HCT116 (cell line): ENCODE measurements around the gene DPP4. TPM values are rescaled to one million over a fixed set of nuclear protein-coding genes. Genes with fewer than 3 reads are reported as not detected.

ENCODE experiments used
- ATAC-seq: fragments of 200-7000 bp; cut with Tn5 transposase; 2 replicates; pipeline ENCODE4 v1.9.1; 2020; ENCODE audit warnings: mild to moderate bottlenecking, moderate library complexity
- BruUV-seq: library from RNA; stranded (reverse); fragments of 400-500 nt; replicated peaks from 2 replicates; lab custom pipeline; 2021; lab: Mats Ljungman, UMichigan
- CTCF ChIA-PET: fragments of 300-600 bp; sonication (Branson Sonifier 250); formaldehyde crosslinking; loops from one replicate; lab custom pipeline; 2021; ENCODE audit warnings: antibody characterized with exemption; lab: Charles Lee
- POLR2A ChIA-PET: fragments of 300-600, 350-600 bp; sonication (Branson Sonifier 250); formaldehyde crosslinking; loops from one replicate; lab custom pipeline; 2021; ENCODE audit warnings: antibody characterized with exemption; lab: Charles Lee
- RAD21 ChIA-PET, 2 experiments: fragments of 300-600 bp; sonication (Branson Sonifier 250); formaldehyde crosslinking; loops; one replicate each; lab custom pipeline; 2023; ENCODE audit warnings: low total read pairs in 2 of 2; ENCODE audit not compliant: uncharacterized antibody in 2 of 2, unreplicated experiment in 2 of 2, low non-redundant PET in 1 of 2; lab: Charles Lee
- DNase-seq: peaks from one replicate; pipeline ENCODE4 v3.0.0-alpha.2; 2010; ENCODE audit warnings: low read depth, low spot score
- H2AFZ ChIP-seq: fragments of 200-600 bp; shearing (Covaris generic), sonication (generic); 2 replicates; pipeline ENCODE4 v1.6.1; 2017; ENCODE audit warnings: low read depth, mixed run types, mixed read lengths, antibody characterized with exemption, low read length; ENCODE audit not compliant: poor library complexity, severe bottlenecking
- H3K27ac ChIP-seq: 2 replicates; pipeline ENCODE4 v1.5.1; 2012; ENCODE audit warnings: low read depth, low read length
- H3K27me3 ChIP-seq: fragments of 200-600 bp; sonication (generic); 2 replicates; pipeline ENCODE4 v1.6.1; 2016; ENCODE audit warnings: mixed run types, low read length, mixed read lengths; ENCODE audit not compliant: insufficient read depth
- H3K36me3 ChIP-seq, 2 experiments: fragments of 200-500 bp in 1 of 2; fragments of 200-600 bp in 1 of 2; sonication (Bioruptor generic) in 1 of 2; sonication (generic) in 1 of 2; 2 replicates each; pipeline versions ENCODE4 v1.5.1 to v1.6.1; 2014 to 2016; ENCODE audit warnings: low read length in 2 of 2, inconsistent platforms in 1 of 2, mixed read lengths in 1 of 2, mixed run types in 1 of 2; ENCODE audit not compliant: insufficient read depth in 2 of 2, control insufficient read depth in 1 of 2
- H3K4me1 ChIP-seq, 2 experiments: fragments of 200-600 bp in 1 of 2; sonication (generic) in 1 of 2; 2 replicates each; pipeline versions ENCODE4 v1.5.1 to v1.6.1; 2012 to 2017; ENCODE audit warnings: low read length in 2 of 2, inconsistent platforms in 1 of 2, mild to moderate bottlenecking in 1 of 2, mixed read lengths in 1 of 2, mixed run types in 1 of 2, moderate library complexity in 1 of 2; ENCODE audit not compliant: insufficient read depth in 2 of 2, control insufficient read depth in 1 of 2
- H3K4me2 ChIP-seq: fragments of 200-600 bp; sonication (generic); 2 replicates; pipeline ENCODE4 v1.6.1; 2017; ENCODE audit warnings: mixed run types, low read length, mixed read lengths
- H3K4me3 ChIP-seq, 2 experiments: fragments of 200-600 bp in 1 of 2; sonication (generic) in 1 of 2; replicated peaks in 1 of 2; 2 replicates each; pipeline ENCODE4 v1.5.1; 2011 to 2016; ENCODE audit warnings: low read length in 2 of 2, control low read depth in 1 of 2, low read depth in 1 of 2, mild to moderate bottlenecking in 1 of 2, mixed read lengths in 1 of 2, mixed run types in 1 of 2
- H3K79me2 ChIP-seq: fragments of 200-600 bp; sonication (generic); 2 replicates; pipeline ENCODE4 v1.6.1; 2017; ENCODE audit warnings: mild to moderate bottlenecking, mixed run types, low read length, moderate library complexity, mixed read lengths; ENCODE audit not compliant: insufficient read depth
- H3K9ac ChIP-seq: fragments of 200-600 bp; sonication (generic); 2 replicates; pipeline ENCODE4 v1.6.1; 2016; ENCODE audit warnings: low read length, mixed read lengths
- H3K9me2 ChIP-seq: fragments of 200-600 bp; sonication (generic), shearing (Covaris generic); 2 replicates; pipeline ENCODE4 v1.6.1; 2017; ENCODE audit warnings: mixed run types, mild to moderate bottlenecking, moderate library complexity; ENCODE audit not compliant: insufficient read depth
- H3K9me3 ChIP-seq, 2 experiments: fragments of 200-500 bp in 1 of 2; fragments of 200-600 bp in 1 of 2; sonication (Bioruptor generic) in 1 of 2; sonication (generic) in 1 of 2; 2 replicates each; pipeline ENCODE4 v1.6.1; 2014 to 2017; ENCODE audit warnings: low read length in 2 of 2, mixed read lengths in 2 of 2, inconsistent platforms in 1 of 2, low read depth in 1 of 2, mild to moderate bottlenecking in 1 of 2, mixed run types in 1 of 2, moderate library complexity in 1 of 2; ENCODE audit not compliant: control insufficient read depth in 1 of 2, insufficient read depth in 1 of 2
- H4K20me1 ChIP-seq: fragments of 200-600 bp; sonication (generic), shearing (Covaris generic); 2 replicates; pipeline ENCODE4 v1.6.1; 2017; ENCODE audit warnings: mixed run types, mild to moderate bottlenecking, moderate library complexity; ENCODE audit not compliant: insufficient read depth
- CEBPB ChIP-seq: IDR thresholded peaks from 2 replicates; pipeline ENCODE4 v1.6.1; 2012; ENCODE audit warnings: low read depth
- ELF1 ChIP-seq: IDR thresholded peaks from 2 replicates; pipeline ENCODE4 v1.6.1; 2012; ENCODE audit warnings: low read depth, borderline replicate concordance
- EZH2 ChIP-seq: fragments of 200-600 bp; sonication (generic); IDR thresholded peaks from 2 replicates; pipeline ENCODE4 v1.6.1; 2017; ENCODE audit warnings: antibody characterized with exemption, mixed run types
- JUND ChIP-seq: IDR thresholded peaks from 2 replicates; pipeline ENCODE4 v1.6.1; 2012
- POLR2A ChIP-seq: IDR thresholded peaks from 2 replicates; pipeline ENCODE4 v1.7.0; 2011; ENCODE audit warnings: borderline replicate concordance; ENCODE audit not compliant: insufficient read depth, insufficient read length; ENCODE audit errors: extremely low read depth
- POLR2AphosphoS5 ChIP-seq: IDR thresholded peaks from 2 replicates; pipeline ENCODE4 v1.6.1; 2011; ENCODE audit warnings: mild to moderate bottlenecking, low read depth, low read length, moderate library complexity
- RAD21 ChIP-seq: IDR thresholded peaks from 2 replicates; pipeline ENCODE4 v1.6.1; 2012; ENCODE audit warnings: low read depth, mild to moderate bottlenecking
- SP1 ChIP-seq: IDR thresholded peaks from 2 replicates; pipeline ENCODE4 v1.6.1; 2012; ENCODE audit warnings: low read depth
- SRF ChIP-seq: IDR thresholded peaks from 2 replicates; pipeline ENCODE4 v1.6.1; 2012; ENCODE audit warnings: low read depth
- TCF7L2 ChIP-seq: IDR thresholded peaks from 2 replicates; pipeline ENCODE4 v1.7.0; 2011; ENCODE audit warnings: borderline replicate concordance, inconsistent platforms; ENCODE audit not compliant: insufficient read depth, insufficient read length; ENCODE audit errors: extremely low read depth
- YY1 ChIP-seq: IDR thresholded peaks from 2 replicates; pipeline ENCODE4 v1.6.1; 2011; ENCODE audit warnings: low read length, low read depth, moderate library complexity, mild to moderate bottlenecking; ENCODE audit not compliant: insufficient replicate concordance; ENCODE audit errors: extremely low read depth
- ZFX ChIP-seq: fragments of 450-650 bp; IDR thresholded peaks from 2 replicates; pipeline ENCODE4 v1.6.1; 2017
- ZNF274 ChIP-seq: fragments of 200-500 bp; sonication (Bioruptor generic); IDR thresholded peaks from 2 replicates; pipeline ENCODE4 v1.6.1; 2014; ENCODE audit warnings: mild to moderate bottlenecking, low read depth, low read length, inconsistent platforms
- intact Hi-C: fragments of 100-400 bp; cut with micrococcal nuclease; formaldehyde crosslinking; loops from 2 replicates; pipeline ENCODE4 v1.10.0; 2022
- total RNA-seq: library from RNA; stranded (reverse); gene quantifications from one replicate; pipeline ENCODE4 v1.2.1, GENCODE V29; 2021; ENCODE audit not compliant: unreplicated experiment
- TF ChIP-seq, protein P1 (sequence below): IDR thresholded peaks from 2 replicates; pipeline ENCODE4 v1.6.1; 2012
- TF ChIP-seq, protein P2 (sequence below): IDR thresholded peaks from 2 replicates; pipeline ENCODE4 v1.6.1; 2012
- TF ChIP-seq, protein P3 (sequence below): IDR thresholded peaks from 2 replicates; pipeline ENCODE4 v1.6.1; 2011; ENCODE audit warnings: mild to moderate bottlenecking, low read length, moderate library complexity; ENCODE audit not compliant: insufficient replicate concordance; ENCODE audit errors: extremely low read depth
- TF ChIP-seq, protein P4 (sequence below): IDR thresholded peaks from 2 replicates; pipeline ENCODE4 v1.6.1; 2012; ENCODE audit warnings: low read depth

DPP4 gene
- total RNA-seq, 1 experiment from 2014 or later = 3.6 TPM

DNA sequence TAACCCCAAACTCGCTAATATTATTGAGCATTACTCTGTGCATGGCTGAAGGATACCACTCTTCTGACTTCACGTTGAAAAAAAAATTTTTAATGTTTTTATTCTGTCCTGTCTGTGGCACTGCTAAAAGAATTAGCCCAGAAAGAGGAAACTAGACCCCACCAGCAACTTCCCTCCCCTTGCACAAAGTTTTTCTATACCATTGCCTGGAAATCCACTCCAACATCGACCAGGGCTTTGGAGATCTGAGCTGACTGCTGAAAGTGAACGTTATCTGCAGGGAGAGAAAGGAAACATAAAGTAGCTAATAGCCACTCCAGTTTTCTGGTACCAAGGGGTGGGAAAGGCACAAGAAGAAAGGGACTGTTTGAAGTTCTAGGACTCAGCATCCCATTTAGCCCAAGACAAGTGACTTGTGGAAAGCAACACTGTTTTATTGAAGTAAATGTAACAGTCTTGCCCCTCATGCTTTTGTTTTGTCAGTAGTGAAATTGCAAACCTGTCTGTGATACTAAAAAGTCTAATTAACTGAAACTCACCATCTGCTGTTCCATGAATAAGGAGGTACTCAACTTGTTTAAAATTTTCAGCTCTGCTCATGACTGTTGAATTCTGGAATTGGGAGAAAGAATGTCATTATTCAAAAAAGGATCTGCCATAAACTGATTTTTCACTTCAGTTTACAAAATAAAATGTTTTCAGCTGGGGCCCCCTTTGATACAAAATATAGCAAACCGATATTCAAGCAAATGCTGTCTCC is 79.1 kb downstream of the DPP4 start (continued):
- no peak for TF ChIP-seq RAD21
- TF ChIP-seq ZFX = no peak
- TF ChIP-seq, protein P1, sequence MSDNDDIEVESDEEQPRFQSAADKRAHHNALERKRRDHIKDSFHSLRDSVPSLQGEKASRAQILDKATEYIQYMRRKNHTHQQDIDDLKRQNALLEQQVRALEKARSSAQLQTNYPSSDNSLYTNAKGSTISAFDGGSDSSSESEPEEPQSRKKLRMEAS = no peak
- no peak for TF ChIP-seq ZNF274
- no peak for TF ChIP-seq TCF7L2
- no peak for TF ChIP-seq EZH2
- TF ChIP-seq, protein P2, sequence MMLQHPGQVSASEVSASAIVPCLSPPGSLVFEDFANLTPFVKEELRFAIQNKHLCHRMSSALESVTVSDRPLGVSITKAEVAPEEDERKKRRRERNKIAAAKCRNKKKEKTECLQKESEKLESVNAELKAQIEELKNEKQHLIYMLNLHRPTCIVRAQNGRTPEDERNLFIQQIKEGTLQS = no peak

DNA sequence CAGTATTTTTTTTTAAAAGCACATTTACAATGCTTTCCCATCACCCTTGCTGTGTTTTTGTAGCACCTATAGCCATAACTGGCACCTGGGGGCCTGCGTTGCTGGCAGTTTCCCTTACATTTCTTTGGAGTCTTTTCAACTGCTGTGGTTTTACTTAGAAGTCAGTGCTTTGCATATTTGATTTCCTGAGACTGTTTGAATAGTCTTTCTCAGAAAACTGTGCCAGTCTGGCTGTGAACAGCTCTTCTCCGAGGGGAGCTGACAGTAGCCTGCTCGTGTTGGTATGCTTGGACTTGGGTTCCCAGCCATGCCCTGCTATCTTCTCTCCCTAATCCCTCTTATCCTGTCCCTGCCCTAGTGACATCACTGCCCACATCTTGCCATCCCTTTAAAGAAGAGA is 81.5 kb downstream of the DPP4 start:
- intact Hi-C loops = no loop called here
- H3K27ac ChIP-seq = no peak overlapping the region
- H3K4me2 ChIP-seq = no peak overlapping the region
- H2AFZ ChIP-seq = no peak overlapping the region
- H3K9me2 ChIP-seq = no peaks in the 10 kb centered on the region
- no peak for DNase-seq
- no peak for ATAC-seq
- H3K27me3 ChIP-seq = no peaks in the 10 kb centered on the region
- H3K4me1 ChIP-seq = peaks cover 0 to 8% of the 10 kb centered on the region in 2 experiments; a peak in 2 of 4 replicates
- POLR2A ChIA-PET = no interaction called here
- H3K79me2 ChIP-seq = no peaks in the 10 kb centered on the region
- RAD21 ChIA-PET = no interaction called here
- CTCF ChIA-PET = no interaction called here
- no peak overlapping the region for H3K4me3 ChIP-seq
- no peaks in the 10 kb centered on the region for H4K20me1 ChIP-seq
- no peaks in the 10 kb centered on the region for H3K36me3 ChIP-seq
- H3K9me3 ChIP-seq = no peaks in the 10 kb centered on the region
- BruUV-seq = no TSS peak
- H3K9ac ChIP-seq = no peak overlapping the region
- TF ChIP-seq, protein P2 = no peak
- TF ChIP-seq EZH2 = no peak
- TF ChIP-seq, protein P1 = no peak
- TF ChIP-seq POLR2AphosphoS5 = no peak
- TF ChIP-seq TCF7L2 = no peak
- TF ChIP-seq CEBPB = no peak
- TF ChIP-seq YY1 = no peak
- TF ChIP-seq, protein P3, sequence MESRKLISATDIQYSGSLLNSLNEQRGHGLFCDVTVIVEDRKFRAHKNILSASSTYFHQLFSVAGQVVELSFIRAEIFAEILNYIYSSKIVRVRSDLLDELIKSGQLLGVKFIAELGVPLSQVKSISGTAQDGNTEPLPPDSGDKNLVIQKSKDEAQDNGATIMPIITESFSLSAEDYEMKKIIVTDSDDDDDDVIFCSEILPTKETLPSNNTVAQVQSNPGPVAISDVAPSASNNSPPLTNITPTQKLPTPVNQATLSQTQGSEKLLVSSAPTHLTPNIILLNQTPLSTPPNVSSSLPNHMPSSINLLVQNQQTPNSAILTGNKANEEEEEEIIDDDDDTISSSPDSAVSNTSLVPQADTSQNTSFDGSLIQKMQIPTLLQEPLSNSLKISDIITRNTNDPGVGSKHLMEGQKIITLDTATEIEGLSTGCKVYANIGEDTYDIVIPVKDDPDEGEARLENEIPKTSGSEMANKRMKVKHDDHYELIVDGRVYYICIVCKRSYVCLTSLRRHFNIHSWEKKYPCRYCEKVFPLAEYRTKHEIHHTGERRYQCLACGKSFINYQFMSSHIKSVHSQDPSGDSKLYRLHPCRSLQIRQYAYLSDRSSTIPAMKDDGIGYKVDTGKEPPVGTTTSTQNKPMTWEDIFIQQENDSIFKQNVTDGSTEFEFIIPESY = no peak
- no peak for TF ChIP-seq ZNF274
- TF ChIP-seq POLR2A = no peak
- no peak for TF ChIP-seq ELF1
- no peak for TF ChIP-seq SRF
- no peak for TF ChIP-seq SP1
- TF ChIP-seq JUND = no peak
- no peak for TF ChIP-seq ZFX
- TF ChIP-seq, protein P4, sequence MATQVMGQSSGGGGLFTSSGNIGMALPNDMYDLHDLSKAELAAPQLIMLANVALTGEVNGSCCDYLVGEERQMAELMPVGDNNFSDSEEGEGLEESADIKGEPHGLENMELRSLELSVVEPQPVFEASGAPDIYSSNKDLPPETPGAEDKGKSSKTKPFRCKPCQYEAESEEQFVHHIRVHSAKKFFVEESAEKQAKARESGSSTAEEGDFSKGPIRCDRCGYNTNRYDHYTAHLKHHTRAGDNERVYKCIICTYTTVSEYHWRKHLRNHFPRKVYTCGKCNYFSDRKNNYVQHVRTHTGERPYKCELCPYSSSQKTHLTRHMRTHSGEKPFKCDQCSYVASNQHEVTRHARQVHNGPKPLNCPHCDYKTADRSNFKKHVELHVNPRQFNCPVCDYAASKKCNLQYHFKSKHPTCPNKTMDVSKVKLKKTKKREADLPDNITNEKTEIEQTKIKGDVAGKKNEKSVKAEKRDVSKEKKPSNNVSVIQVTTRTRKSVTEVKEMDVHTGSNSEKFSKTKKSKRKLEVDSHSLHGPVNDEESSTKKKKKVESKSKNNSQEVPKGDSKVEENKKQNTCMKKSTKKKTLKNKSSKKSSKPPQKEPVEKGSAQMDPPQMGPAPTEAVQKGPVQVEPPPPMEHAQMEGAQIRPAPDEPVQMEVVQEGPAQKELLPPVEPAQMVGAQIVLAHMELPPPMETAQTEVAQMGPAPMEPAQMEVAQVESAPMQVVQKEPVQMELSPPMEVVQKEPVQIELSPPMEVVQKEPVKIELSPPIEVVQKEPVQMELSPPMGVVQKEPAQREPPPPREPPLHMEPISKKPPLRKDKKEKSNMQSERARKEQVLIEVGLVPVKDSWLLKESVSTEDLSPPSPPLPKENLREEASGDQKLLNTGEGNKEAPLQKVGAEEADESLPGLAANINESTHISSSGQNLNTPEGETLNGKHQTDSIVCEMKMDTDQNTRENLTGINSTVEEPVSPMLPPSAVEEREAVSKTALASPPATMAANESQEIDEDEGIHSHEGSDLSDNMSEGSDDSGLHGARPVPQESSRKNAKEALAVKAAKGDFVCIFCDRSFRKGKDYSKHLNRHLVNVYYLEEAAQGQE = no peak
